IPS DF 19.7 (cell line): ENCODE data around the gene MEIOSIN.
"Not testable (repeated sequence)": the region's sequence is repeated elsewhere in the genome, so short reads cannot be mapped to it uniquely, and the experiment has no call there.

Source experiments
- DNase-seq: peaks from one replicate; pipeline ENCODE4 v3.0.0-alpha.2; 2013; ENCODE audit warnings: low read depth, low spot score

The MEIOSIN gene

DNA sequence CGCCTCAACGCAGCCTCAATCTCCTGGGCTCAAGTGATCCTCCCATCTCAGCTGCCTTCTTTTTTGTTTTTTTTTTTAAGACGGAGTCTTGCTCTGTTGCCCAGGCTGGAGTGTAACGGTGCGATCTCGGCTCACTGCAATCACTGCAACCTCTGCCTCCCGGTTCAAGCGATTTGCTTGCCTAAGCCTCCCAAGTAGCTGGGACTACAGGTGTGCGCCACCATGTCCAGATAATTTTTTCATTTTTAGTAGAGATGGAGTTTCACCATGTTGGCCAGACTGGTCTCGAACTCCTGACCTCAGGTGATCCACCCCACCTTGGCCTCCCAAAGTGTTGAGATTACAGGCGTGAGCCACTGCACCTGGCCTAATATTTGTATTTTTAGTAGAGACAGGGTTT is 13.2 kb upstream of the MEIOSIN start:
- not testable (repeated sequence) for DNase-seq

DNA sequence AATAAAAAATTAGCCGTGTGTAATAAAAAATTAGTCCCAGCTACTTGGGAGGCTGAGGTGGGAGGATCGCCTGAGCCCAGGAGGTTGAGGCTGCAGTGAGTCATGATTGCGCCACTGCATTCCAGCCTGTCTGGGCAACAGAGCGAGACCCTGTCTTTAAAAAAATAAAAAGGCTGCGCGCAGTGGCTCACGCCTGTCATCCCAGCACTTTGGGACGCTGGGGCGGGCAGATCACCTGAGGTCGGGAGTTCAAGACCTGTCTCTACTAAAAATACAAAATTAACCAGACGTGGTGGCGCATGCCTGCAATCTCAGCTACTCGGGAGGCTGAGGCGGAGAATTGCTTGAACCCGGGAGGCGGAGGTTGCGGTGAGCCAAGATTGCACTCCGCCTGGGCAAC is 4.6 kb upstream of the MEIOSIN start:
- not testable (repeated sequence) for DNase-seq

GRCh38 chr19:45729800-45730290 is 3.4 kb upstream of the MEIOSIN start:
- no peak for DNase-seq

- peak; percentile 98 for DNase-seq
These were observed 2.6 kb upstream of the MEIOSIN start, which contains the start of gene FBXO46 for GRCh38 chr19:45730368-45731288. Gene FBXO46, minus strand, starts transcription at chr19:45730896. Its CDS starts 17,401 bp downstream, at chr19:45713495.

- DNase-seq, result no peak
These were observed 6.5 kb downstream of the MEIOSIN start for GRCh38 chr19:45739498-45740439.

DNA sequence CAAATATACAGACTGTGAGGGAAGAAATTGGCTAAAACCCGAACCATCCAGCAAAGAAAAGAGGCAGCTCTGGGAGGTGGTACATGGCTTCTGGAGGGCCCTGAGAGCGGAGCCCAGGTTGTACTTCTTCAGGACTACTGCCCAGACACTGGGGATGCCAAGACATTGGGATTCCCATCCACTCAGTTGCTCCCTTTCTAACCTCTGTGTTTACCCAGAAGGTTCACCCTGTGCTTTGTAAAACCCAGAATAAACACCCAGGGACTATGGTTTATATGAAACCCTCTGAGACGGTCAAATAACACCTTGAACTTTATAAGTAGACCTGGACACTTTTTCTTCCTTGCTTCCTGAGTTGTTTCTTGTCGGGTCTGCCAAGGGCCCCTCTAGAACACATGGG is 9.7 kb downstream of the MEIOSIN start:
- DNase-seq, result no peak

GRCh38 chr19:45745606-45746005 is 12.4 kb downstream of the MEIOSIN start:
- DNase-seq, result no peak

- DNase-seq, result no peak
These were observed 13.6 kb downstream of the MEIOSIN start for GRCh38 chr19:45746866-45747265.

- DNase-seq, result no peak
These were observed 14.3 kb downstream of the MEIOSIN start for GRCh38 chr19:45747513-45747912.

- DNase-seq, result not testable (repeated sequence)
These were observed 18.2 kb downstream of the MEIOSIN start for GRCh38 chr19:45751483-45751882.

DNA sequence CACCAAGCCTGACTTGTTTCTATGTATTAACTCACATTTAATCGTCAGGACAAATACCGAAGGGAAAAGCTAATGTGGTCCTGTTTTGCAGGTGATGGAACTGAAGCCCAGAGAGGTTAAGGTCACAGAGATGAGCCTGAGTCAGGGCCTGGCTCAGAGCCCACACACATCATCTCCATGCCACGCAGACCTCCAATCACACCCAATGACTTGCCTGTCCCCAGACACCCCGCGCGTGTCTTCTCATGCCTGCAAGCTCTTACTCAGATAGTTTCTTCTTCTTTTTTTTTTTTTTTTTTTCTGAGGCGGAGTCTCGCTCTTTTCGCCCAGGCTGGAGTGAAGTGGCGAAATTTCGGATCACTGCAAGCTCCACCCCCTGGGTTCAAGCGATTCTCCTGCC is 19.4 kb downstream of the MEIOSIN start:
- DNase-seq, result no peak

DNA sequence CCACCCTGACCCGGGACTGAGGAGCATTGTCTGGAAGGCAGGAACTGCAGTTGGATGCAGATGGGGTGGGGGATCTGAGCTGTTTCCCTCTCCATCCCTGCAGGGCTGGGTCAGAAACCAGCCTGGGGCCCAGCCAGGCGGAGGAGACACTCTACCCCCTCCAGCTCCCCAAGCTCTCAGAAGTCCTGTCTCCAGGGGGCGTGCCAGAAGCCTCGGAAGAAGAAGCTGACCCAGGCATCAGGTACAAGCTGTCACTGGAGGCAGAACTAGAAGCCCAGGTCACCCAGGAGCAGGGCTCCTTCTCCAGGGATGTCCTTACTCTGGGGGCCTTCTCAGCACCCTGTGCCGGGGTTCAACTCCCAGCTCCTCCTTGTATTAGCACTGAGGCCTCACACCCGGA is 20.3 kb downstream of the MEIOSIN start:
- DNase-seq, result no peak

- no peak for DNase-seq
These were observed 21.1 kb downstream of the MEIOSIN start for GRCh38 chr19:45754323-45754722.

GRCh38 chr19:45757695-45758094 is 24.5 kb downstream of the MEIOSIN start:
- DNase-seq, result no peak

DNA sequence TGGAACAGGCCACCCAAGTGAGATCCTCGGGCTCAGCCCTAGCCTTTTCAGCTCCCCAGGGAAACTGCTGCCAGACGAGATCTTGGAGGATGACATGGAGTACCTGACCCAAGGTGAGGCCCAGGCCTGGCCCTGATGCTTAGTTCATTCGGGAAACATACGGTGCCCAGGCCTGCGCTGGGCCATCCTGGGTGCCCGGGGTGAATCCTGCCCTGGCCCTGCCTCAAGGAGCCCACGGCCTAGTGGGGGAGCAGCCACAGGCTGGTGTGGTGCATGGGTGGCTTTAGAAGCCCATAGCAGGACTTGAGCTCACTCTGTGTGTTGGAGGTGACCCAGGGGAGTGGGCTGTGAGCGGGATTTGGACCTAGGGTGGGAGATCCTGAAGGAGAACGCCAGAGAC is 25.7 kb downstream of the MEIOSIN start:
- no peak for DNase-seq

- DNase-seq, result no peak
These were observed 28.5 kb downstream of the MEIOSIN start for GRCh38 chr19:45761714-45762113.

DNA sequence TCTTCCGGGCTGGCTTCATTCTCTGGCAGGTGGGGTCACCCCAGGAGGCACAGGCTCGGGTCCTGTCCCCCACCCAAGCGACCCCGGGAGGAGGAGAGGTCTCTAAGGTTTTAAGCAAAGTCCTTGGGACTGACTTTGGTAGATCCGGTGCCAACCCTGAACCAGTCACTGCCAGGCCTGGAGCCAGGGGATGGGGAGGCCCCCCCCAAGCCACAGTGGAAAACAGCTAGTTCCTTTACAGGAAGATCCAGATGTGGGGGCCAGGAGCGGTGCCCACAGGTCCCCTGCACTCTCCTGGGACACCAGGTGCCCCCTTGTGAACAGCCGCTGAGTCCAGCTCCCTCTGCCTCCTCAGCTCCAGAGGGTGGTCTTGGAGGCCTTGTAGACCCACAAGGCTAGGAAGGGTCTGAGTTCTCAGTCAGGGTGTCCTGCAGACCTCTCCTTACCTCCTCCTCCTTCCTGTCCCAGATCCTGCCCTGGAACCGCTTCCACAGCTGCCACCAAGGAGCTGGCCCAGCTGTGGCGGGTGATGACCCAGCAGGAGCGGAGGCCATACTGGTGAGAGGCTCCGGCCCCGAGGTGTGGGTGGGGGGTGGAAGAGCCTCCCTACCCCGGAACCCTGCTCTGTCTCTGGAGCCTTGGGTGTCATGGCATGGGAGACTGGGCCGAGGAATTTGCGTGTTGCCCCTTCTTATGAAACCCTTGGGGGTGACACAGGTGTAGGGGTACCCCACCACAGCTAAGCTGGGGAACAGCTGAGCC is 29.8 kb downstream of the MEIOSIN start:
- no peak for DNase-seq

GRCh38 chr19:45763691-45764294 is 30.6 kb downstream of the MEIOSIN start:
- no peak for DNase-seq

GRCh38 chr19:45764475-45764874 is 31.2 kb downstream of the MEIOSIN start:
- no peak for DNase-seq

DNA sequence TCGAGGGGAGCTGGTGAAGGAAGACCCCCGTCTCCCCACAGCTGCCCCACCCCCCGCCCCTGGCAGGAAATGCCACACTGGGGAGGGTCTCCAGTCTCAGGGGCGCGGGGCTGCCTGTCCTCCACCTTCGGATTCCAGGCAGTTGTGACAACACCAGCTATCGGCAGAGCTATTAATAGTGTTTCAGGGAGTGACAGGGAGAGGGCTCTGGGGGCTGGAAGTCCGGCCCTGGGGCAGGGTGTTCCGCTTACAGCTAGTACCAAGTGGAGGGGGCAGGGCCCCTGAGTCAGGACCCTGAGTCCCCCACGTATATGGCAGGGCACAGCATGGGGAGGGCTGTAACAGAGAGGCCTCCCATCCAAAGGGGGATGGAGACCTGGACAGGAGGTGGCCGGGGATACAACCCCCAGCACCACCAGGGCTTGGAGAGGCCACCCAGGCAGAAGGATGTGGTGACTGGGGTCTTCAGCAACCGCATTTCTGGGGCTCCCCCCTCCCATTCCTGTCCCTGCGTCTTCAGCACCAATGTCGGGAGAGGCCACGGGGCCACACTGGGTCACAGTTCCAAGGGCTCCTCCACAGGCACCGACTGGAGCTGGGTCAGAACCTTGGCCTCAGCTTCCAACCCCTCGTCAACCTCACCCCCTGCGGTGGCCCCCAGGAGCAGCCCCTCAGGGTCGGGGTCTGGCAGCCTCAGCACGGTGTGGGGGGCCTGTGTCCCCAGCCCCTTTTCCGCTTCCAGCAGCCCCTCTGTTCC is 31.9 kb downstream of the MEIOSIN start:
- DNase-seq, result no peak
